Ishikawa (cell line): ENCODE data around the gene HCFC1.

Experiments
- CEBPB ChIP-seq: IDR thresholded peaks from 2 replicates; pipeline ENCODE4 v1.6.1; 2012
- CREB1 ChIP-seq: IDR thresholded peaks from 2 replicates; pipeline ENCODE4 v1.6.1; 2012; ENCODE audit warnings: low read depth
- EGR1 ChIP-seq: IDR thresholded peaks from 2 replicates; pipeline ENCODE4 v1.6.1; 2012
- EP300 ChIP-seq: IDR thresholded peaks from 2 replicates; pipeline ENCODE4 v1.6.1; 2012; ENCODE audit warnings: borderline replicate concordance
- FOXM1 ChIP-seq: IDR thresholded peaks from 2 replicates; pipeline ENCODE4 v1.6.1; 2012; ENCODE audit warnings: low read depth, borderline replicate concordance
- MAX ChIP-seq: IDR thresholded peaks from 2 replicates; pipeline ENCODE4 v1.6.1; 2012
- NFIC ChIP-seq: IDR thresholded peaks from 2 replicates; pipeline ENCODE4 v1.6.1; 2012
- RAD21 ChIP-seq: IDR thresholded peaks from 2 replicates; pipeline ENCODE4 v1.6.1; 2012; ENCODE audit warnings: low read depth
- REST ChIP-seq: IDR thresholded peaks from 2 replicates; pipeline ENCODE4 v1.6.1; 2012; ENCODE audit warnings: low read depth, mild to moderate bottlenecking
- TAF1 ChIP-seq: IDR thresholded peaks from 2 replicates; pipeline ENCODE4 v1.6.1; 2012; ENCODE audit warnings: low read depth, mild to moderate bottlenecking
- TCF12 ChIP-seq: IDR thresholded peaks from 2 replicates; pipeline ENCODE4 v1.6.1; 2012; ENCODE audit warnings: low read depth
- TEAD4 ChIP-seq: IDR thresholded peaks from 2 replicates; pipeline ENCODE4 v1.6.1; 2012
- YY1 ChIP-seq: IDR thresholded peaks from 2 replicates; pipeline ENCODE4 v1.6.1; 2012; ENCODE audit warnings: low read depth
- ZBTB7A ChIP-seq: IDR thresholded peaks from 2 replicates; pipeline ENCODE4 v1.6.1; 2012; ENCODE audit warnings: low read depth

GRCh38 chrX:154012336-154012991 lies 40.8 kb upstream of the HCFC1 start:
- no peak for TF ChIP-seq TAF1
- TF ChIP-seq YY1 = no peak
- TF ChIP-seq TEAD4 = no peak
- no peak for TF ChIP-seq REST
- no peak for TF ChIP-seq EGR1
- TF ChIP-seq CREB1 = no peak
- TF ChIP-seq CEBPB = no peak
- TF ChIP-seq RAD21 = no peak
- TF ChIP-seq EP300 = no peak
- no peak for TF ChIP-seq FOXM1
- no peak for TF ChIP-seq MAX
- no peak for TF ChIP-seq TCF12
- no peak for TF ChIP-seq ZBTB7A
- TF ChIP-seq NFIC = no peak
